Prostate gland (tissue), 2 donors: ENCODE results near the gene SLC45A3. TPM values are rescaled to one million over a fixed set of nuclear protein-coding genes. Genes with fewer than 3 reads are reported as not detected.
A peak's percentile ranks its signal among the peaks of the same experiment; 100 is the strongest.

Source experiments
- DNase-seq: peaks from one replicate; pipeline ENCODE4 v3.0.0-alpha.2; 2019; ENCODE audit warnings: low spot score
- H3K27ac ChIP-seq, 2 donors: fragments of 200-600 bp; sonication (generic); 2 replicates each; pipeline ENCODE4 v1.5.1; 2017 to 2019
- H3K27me3 ChIP-seq: fragments of 200-600 bp; sonication (generic); replicated peaks from 2 replicates; pipeline ENCODE4 v1.5.1; 2019; ENCODE audit not compliant: insufficient read depth
- H3K36me3 ChIP-seq, 2 donors: fragments of 200-600 bp; sonication (generic); 1 replicate in 1 of 2; 2 replicates in 1 of 2; pipeline versions ENCODE4 v1.5.1 to v1.8.1; 2017 to 2019
- H3K4me1 ChIP-seq: fragments of 200-600 bp; sonication (generic); replicated peaks from 2 replicates; pipeline ENCODE4 v1.5.1; 2019
- H3K4me3 ChIP-seq, 2 donors: fragments of 200-600 bp; sonication (generic); 2 replicates each; pipeline ENCODE4 v1.5.1; 2017 to 2019
- H3K9me3 ChIP-seq: fragments of 200-600 bp; sonication (generic); 2 replicates; pipeline ENCODE4 v1.5.1; 2017
- CTCF ChIP-seq, 4 experiments: fragments of 200-600 bp in 2 of 4; fragments of 450-650 bp in 2 of 4; sonication (generic) in 2 of 4; IDR thresholded peaks; 1 replicate in 3 of 4; 2 replicates in 1 of 4; pipeline ENCODE4 v1.5.1; 2016 to 2019; ENCODE audit warnings: antibody characterized with exemption in 4 of 4, mild to moderate bottlenecking in 2 of 4, moderate library complexity in 2 of 4
- POLR2A ChIP-seq: fragments of 450-650 bp; IDR thresholded peaks from one replicate; pipeline ENCODE4 v1.6.1; 2016; ENCODE audit warnings: antibody characterized with exemption, mild to moderate bottlenecking
- POLR2AphosphoS5 ChIP-seq: sonication (generic); formaldehyde crosslinking; IDR thresholded peaks from one replicate; pipeline ENCODE4 v1.6.1; 2017; ENCODE audit warnings: antibody characterized with exemption
- WGBS: methylation state at CpG from one replicate; pipeline ENCODE4 v1.1.5; 2018; 5-methylcytosine and 5-hydroxymethylcytosine counted together
- intact Hi-C: fragments of 100-400 bp; cut with DNase I; formaldehyde crosslinking; loops from one replicate; pipeline ENCODE4 v1.14.2; 2022
- total RNA-seq, 2 donors: library from RNA; depleted of rRNA; stranded (reverse); fragments of >200 nt; gene quantifications; one replicate each; pipeline ENCODE4 v1.1.0, GENCODE V29; 2016

Gene SLC45A3
- total RNA-seq, 2 donors from 2014 or later, result 505 to 1,326 TPM

- Histone ChIP-seq H3K36me3 (no peaks in the 10 kb centered on the region), H3K27ac (no peak overlapping the region), H3K9me3 (no peaks in the 10 kb centered on the region), H3K4me1 (peaks cover 2% of the 10 kb centered on the region), H3K4me3 (no peak overlapping the region), H3K27me3 (no peaks in the 10 kb centered on the region)
- no peak for DNase-seq
- TF ChIP-seq POLR2A (no peak), CTCF (IDR thresholded peaks at IDR 0.05) (no peak), POLR2AphosphoS5 (no peak)
- WGBS, result 79% methylated on average over 4 of the region's 4 CpGs
- intact Hi-C loops, result no loop called here
Measured at GRCh38 chr1:205623646-205624045, 56.7 kb downstream of the SLC45A3 start.

GRCh38 chr1:205620269-205620668 is 60.0 kb downstream of the SLC45A3 start:
- H3K36me3 ChIP-seq, result peaks cover 0 to 6% of the 10 kb centered on the region in 2 donors
- no peak overlapping the region for H3K4me3 ChIP-seq
- intact Hi-C loops, result no loop called here
- H3K27me3 ChIP-seq, result no peaks in the 10 kb centered on the region
- DNase-seq, result no peak
- H3K4me1 ChIP-seq, result peaks cover 2% of the 10 kb centered on the region
- no peaks in the 10 kb centered on the region for H3K9me3 ChIP-seq
- no peak for TF ChIP-seq POLR2A
- TF ChIP-seq POLR2AphosphoS5, result no peak
- TF ChIP-seq CTCF (IDR thresholded peaks at IDR 0.05), result no peak
- WGBS, result 84% methylated on average over 6 of the region's 6 CpGs
- peak overlapping the region in 1 of 2 donors; percentile 19 for H3K27ac ChIP-seq

GRCh38 chr1:205619376-205619775 is 60.9 kb downstream of the SLC45A3 start:
- TF ChIP-seq POLR2A, result no peak
- TF ChIP-seq POLR2AphosphoS5, result peak; percentile 15
- no peak for TF ChIP-seq CTCF (IDR thresholded peaks at IDR 0.05)

GRCh38 chr1:205616563-205617293 is 63.6 kb downstream of the SLC45A3 start:
- intact Hi-C loops, result no loop called here
- H3K9me3 ChIP-seq, result no peaks in the 10 kb centered on the region
- DNase-seq, result no peak
- H3K27me3 ChIP-seq, result no peaks in the 10 kb centered on the region
- H3K36me3 ChIP-seq, result peaks cover 6% of the 10 kb centered on the region in 2 donors
- 88% methylated on average over 1 of the region's 1 CpG for WGBS
- TF ChIP-seq POLR2A, result no peak
- TF ChIP-seq CTCF (IDR thresholded peaks at IDR 0.05), result no peak
- TF ChIP-seq POLR2AphosphoS5, result no peak
- H3K27ac ChIP-seq, result peak overlapping the region in 1 of 2 donors; percentile 14
- peaks cover 2% of the 10 kb centered on the region for H3K4me1 ChIP-seq
- no peak overlapping the region for H3K4me3 ChIP-seq

More at GRCh38 chr1:205619376-205619775, 60.9 kb downstream of the SLC45A3 start:
- peak overlapping the region in 1 of 2 donors; percentile 19 for H3K27ac ChIP-seq
- 56% methylated on average over 3 of the region's 3 CpGs for WGBS
- H3K4me3 ChIP-seq, result no peak overlapping the region
- peaks cover 5 to 6% of the 10 kb centered on the region in 2 donors for H3K36me3 ChIP-seq
- H3K9me3 ChIP-seq, result no peaks in the 10 kb centered on the region
- H3K4me1 ChIP-seq, result peaks cover 2% of the 10 kb centered on the region
- no peak for DNase-seq
- intact Hi-C loops, result no loop called here
- H3K27me3 ChIP-seq, result no peaks in the 10 kb centered on the region

GRCh38 chr1:205615789-205616188 is 64.5 kb downstream of the SLC45A3 start:
- Histone ChIP-seq H3K27ac (no peak overlapping the region), H3K4me1 (peaks cover 2% of the 10 kb centered on the region), H3K27me3 (no peaks in the 10 kb centered on the region), H3K36me3 (peaks cover 6% of the 10 kb centered on the region in 2 donors), H3K4me3 (no peak overlapping the region), H3K9me3 (no peaks in the 10 kb centered on the region)
- intact Hi-C loops, result no loop called here
- no peak for DNase-seq
- 42% methylated on average over 1 of the region's 1 CpG for WGBS
- TF ChIP-seq POLR2A (no peak), CTCF (IDR thresholded peaks at IDR 0.05) (no peak), POLR2AphosphoS5 (no peak)
